ENCODE measurements around the gene ZNF473. TPM values are rescaled to one million over a fixed set of nuclear protein-coding genes. Genes with fewer than 3 reads are reported as not detected.
"Not testable (repeated sequence)": the region's sequence is repeated elsewhere in the genome, so short reads cannot be mapped to it uniquely, and the experiment has no call there.

Gene ZNF473
- total RNA-seq, 1 donor from 2014 or later: 11.5 TPM

- DNase-seq: not testable (repeated sequence)
Measured at GRCh38 chr19:50051228-50051895, 25.6 kb downstream of the ZNF473 start.

GRCh38 chr19:50051964-50052363 lies 26.2 kb downstream of the ZNF473 start:
- no peak for DNase-seq

GRCh38 chr19:50053119-50053518 lies 27.3 kb downstream of the ZNF473 start:
- no peak for DNase-seq

GRCh38 chr19:50058425-50058824 lies 32.6 kb downstream of the ZNF473 start:
- DNase-seq: no peak

- DNase-seq: no peak
Measured at GRCh38 chr19:50059045-50059444, 33.2 kb downstream of the ZNF473 start.

- no peak for DNase-seq
Measured at GRCh38 chr19:50060107-50060506, 34.3 kb downstream of the ZNF473 start.

- DNase-seq: no peak
Measured at GRCh38 chr19:50061650-50062049, 35.8 kb downstream of the ZNF473 start.

- DNase-seq: no peak
Measured at GRCh38 chr19:50065938-50066337, 40.1 kb downstream of the ZNF473 start.

- no peak for DNase-seq
Measured at GRCh38 chr19:50067575-50067974, 41.8 kb downstream of the ZNF473 start.

GRCh38 chr19:50068382-50068781 lies 42.6 kb downstream of the ZNF473 start:
- not testable (repeated sequence) for DNase-seq

GRCh38 chr19:50075076-50075475 lies 49.3 kb downstream of the ZNF473 start:
- DNase-seq: not testable (repeated sequence)

GRCh38 chr19:50075644-50076372 lies 50.0 kb downstream of the ZNF473 start:
- DNase-seq: not testable (repeated sequence)

GRCh38 chr19:50076581-50077355 lies 51.0 kb downstream of the ZNF473 start:
- DNase-seq: not testable (repeated sequence)

GRCh38 chr19:50079014-50079413 lies 53.2 kb downstream of the ZNF473 start:
- DNase-seq: not testable (repeated sequence)

- not testable (repeated sequence) for DNase-seq
Measured at GRCh38 chr19:50084440-50084839, 58.6 kb downstream of the ZNF473 start.

GRCh38 chr19:50087153-50087552 lies 61.3 kb downstream of the ZNF473 start:
- DNase-seq: not testable (repeated sequence)

GRCh38 chr19:50090706-50091105 lies 64.9 kb downstream of the ZNF473 start:
- not testable (repeated sequence) for DNase-seq

- DNase-seq: not testable (repeated sequence)
Measured at GRCh38 chr19:50091786-50092185, 66.0 kb downstream of the ZNF473 start.

- DNase-seq: not testable (repeated sequence)
Measured at GRCh38 chr19:50092597-50092996, 66.8 kb downstream of the ZNF473 start.

GRCh38 chr19:50097884-50098283 lies 72.1 kb downstream of the ZNF473 start:
- not testable (repeated sequence) for DNase-seq

GRCh38 chr19:50098892-50099291 lies 73.1 kb downstream of the ZNF473 start:
- not testable (repeated sequence) for DNase-seq

- DNase-seq: not testable (repeated sequence)
Measured at GRCh38 chr19:50099696-50100095, 73.9 kb downstream of the ZNF473 start.

- not testable (repeated sequence) for DNase-seq
Measured at GRCh38 chr19:50100946-50101345, 75.1 kb downstream of the ZNF473 start.

Measured in occipital lobe (tissue), 2 donors.